Activated gamma-delta T cell treated with anti-CD3 and anti-CD28 coated beads, Interleukin-2, amount 50 U/mL, for 16 hours (primary cell): ENCODE data around the gene ITPKC.

Experiments used
- DNase-seq: peaks from one replicate; pipeline ENCODE4 v3.0.0-alpha.2; 2020; ENCODE audit warnings: low read depth

Gene ITPKC

GRCh38 chr19:40716482-40717324, at the start of gene ITPKC, which contains the start of gene COQ8B:
Gene ITPKC, plus strand, starts transcription at chr19:40717112. Its CDS starts 24 bp downstream, at chr19:40717136.
Gene COQ8B, minus strand, starts transcription at chr19:40716886. Its CDS starts 2,254 bp downstream, at chr19:40714632.
- DNase-seq, result peak; percentile 100

GRCh38 chr19:40667602-40668001, 49.3 kb upstream of the ITPKC start:
- no peak for DNase-seq

- DNase-seq, result no peak
Measured at GRCh38 chr19:40668991-40669614, 47.8 kb upstream of the ITPKC start.

- DNase-seq, result no peak
Measured at GRCh38 chr19:40671404-40671803, 45.5 kb upstream of the ITPKC start.

- no peak for DNase-seq
Measured at GRCh38 chr19:40672038-40672437, 44.9 kb upstream of the ITPKC start.

- no peak for DNase-seq
Measured at GRCh38 chr19:40672573-40673299, 44.2 kb upstream of the ITPKC start.

- DNase-seq, result no peak
Measured at GRCh38 chr19:40673397-40673796, 43.5 kb upstream of the ITPKC start.

GRCh38 chr19:40674291-40674690, 42.6 kb upstream of the ITPKC start:
- DNase-seq, result no peak

- DNase-seq, result no peak
Measured at GRCh38 chr19:40677156-40677555, 39.8 kb upstream of the ITPKC start.

GRCh38 chr19:40681039-40681438, 35.9 kb upstream of the ITPKC start:
- no peak for DNase-seq

- DNase-seq, result no peak
Measured at GRCh38 chr19:40682431-40682964, 34.4 kb upstream of the ITPKC start.

- no peak for DNase-seq
Measured at GRCh38 chr19:40683437-40683836, 33.5 kb upstream of the ITPKC start.

- DNase-seq, result no peak
Measured at GRCh38 chr19:40684280-40684679, 32.6 kb upstream of the ITPKC start.

GRCh38 chr19:40685016-40685526, 31.8 kb upstream of the ITPKC start:
- no peak for DNase-seq

- DNase-seq, result no peak
Measured at GRCh38 chr19:40685563-40685962, 31.3 kb upstream of the ITPKC start.

GRCh38 chr19:40686882-40687524, 29.9 kb upstream of the ITPKC start:
- DNase-seq, result no peak

- no peak for DNase-seq
Measured at GRCh38 chr19:40687525-40688016, 29.3 kb upstream of the ITPKC start.

GRCh38 chr19:40688309-40688708, 28.6 kb upstream of the ITPKC start:
- no peak for DNase-seq

GRCh38 chr19:40688987-40689338, 27.9 kb upstream of the ITPKC start:
- no peak for DNase-seq

- DNase-seq, result no peak
Measured at GRCh38 chr19:40689339-40690049, 27.4 kb upstream of the ITPKC start.
